ENCODE data around the gene MTF2. TPM values are rescaled to one million over a fixed set of nuclear protein-coding genes. Genes with fewer than 3 reads are reported as not detected.

Gene MTF2
- total RNA-seq, 4 donors from 2014 or later, result 29.1 to 70.9 (median 31.8) TPM

DNA sequence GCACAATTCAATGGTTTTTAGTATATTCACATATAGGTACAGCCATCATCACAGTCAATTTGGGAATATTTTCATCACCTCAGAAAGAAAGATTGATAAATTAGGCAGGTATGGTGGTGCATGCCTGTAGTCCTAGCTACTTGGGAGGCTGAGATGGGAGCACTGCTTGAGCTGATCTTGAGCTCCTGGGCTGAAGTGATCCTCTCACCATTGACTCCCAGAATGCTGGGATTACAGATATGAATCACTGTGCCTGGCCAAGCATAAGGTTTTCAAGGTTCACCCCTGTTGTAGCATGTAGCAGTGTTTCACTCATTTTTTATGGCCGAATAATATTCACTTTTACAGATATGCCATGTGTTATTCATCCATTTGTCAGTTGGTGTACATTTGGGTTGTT lies 44.7 kb upstream of the MTF2 start:
- Histone ChIP-seq H3K27me3 (no peaks in the 10 kb centered on the region), H3K36me3 (no peaks in the 10 kb centered on the region), H3K4me3 (no peak overlapping the region), H3K4me1 (no peaks in the 10 kb centered on the region), H3K9me3 (no peaks in the 10 kb centered on the region), H3K27ac (no peak overlapping the region)
- no peak for DNase-seq
- TF ChIP-seq, protein P1, sequence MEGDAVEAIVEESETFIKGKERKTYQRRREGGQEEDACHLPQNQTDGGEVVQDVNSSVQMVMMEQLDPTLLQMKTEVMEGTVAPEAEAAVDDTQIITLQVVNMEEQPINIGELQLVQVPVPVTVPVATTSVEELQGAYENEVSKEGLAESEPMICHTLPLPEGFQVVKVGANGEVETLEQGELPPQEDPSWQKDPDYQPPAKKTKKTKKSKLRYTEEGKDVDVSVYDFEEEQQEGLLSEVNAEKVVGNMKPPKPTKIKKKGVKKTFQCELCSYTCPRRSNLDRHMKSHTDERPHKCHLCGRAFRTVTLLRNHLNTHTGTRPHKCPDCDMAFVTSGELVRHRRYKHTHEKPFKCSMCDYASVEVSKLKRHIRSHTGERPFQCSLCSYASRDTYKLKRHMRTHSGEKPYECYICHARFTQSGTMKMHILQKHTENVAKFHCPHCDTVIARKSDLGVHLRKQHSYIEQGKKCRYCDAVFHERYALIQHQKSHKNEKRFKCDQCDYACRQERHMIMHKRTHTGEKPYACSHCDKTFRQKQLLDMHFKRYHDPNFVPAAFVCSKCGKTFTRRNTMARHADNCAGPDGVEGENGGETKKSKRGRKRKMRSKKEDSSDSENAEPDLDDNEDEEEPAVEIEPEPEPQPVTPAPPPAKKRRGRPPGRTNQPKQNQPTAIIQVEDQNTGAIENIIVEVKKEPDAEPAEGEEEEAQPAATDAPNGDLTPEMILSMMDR (IDR thresholded peaks at IDR 0.05), result no peak
- no peak for TF ChIP-seq POLR2A (IDR thresholded peaks at IDR 0.05)
- intact Hi-C loops (cut with DNase I; ENCODE audit: low total_unique reads), result no loop called here

DNA sequence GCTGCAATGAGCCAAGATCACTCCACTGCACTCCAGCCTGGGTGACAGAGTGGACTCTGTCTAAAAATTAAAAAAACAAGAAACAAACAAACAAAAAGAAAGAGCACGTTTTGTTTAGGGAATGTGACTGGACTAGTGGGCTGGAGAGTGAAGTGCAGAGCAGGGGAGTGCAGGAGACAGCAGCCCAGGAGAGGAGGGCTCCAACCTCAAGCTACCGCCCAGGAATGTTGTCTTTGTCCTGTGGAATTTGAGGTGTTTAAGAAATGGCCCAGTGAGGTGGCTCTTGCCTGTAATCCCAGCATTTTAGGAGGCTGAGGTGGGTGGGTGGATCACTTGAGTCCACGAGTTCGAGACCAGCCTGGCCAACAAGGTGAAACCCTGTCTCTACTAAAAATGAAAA lies 42.4 kb upstream of the MTF2 start:
- Histone ChIP-seq H3K4me1 (no peaks in the 10 kb centered on the region), H3K4me3 (no peak overlapping the region), H3K9me3 (no peaks in the 10 kb centered on the region), H3K36me3 (no peaks in the 10 kb centered on the region), H3K27me3 (no peaks in the 10 kb centered on the region), H3K27ac (no peak overlapping the region)
- no peak for TF ChIP-seq POLR2A (IDR thresholded peaks at IDR 0.05)
- TF ChIP-seq, protein P1 (IDR thresholded peaks at IDR 0.05), result no peak
- no peak for DNase-seq
- intact Hi-C loops (cut with DNase I; ENCODE audit: low total_unique reads), result no loop called here

DNA sequence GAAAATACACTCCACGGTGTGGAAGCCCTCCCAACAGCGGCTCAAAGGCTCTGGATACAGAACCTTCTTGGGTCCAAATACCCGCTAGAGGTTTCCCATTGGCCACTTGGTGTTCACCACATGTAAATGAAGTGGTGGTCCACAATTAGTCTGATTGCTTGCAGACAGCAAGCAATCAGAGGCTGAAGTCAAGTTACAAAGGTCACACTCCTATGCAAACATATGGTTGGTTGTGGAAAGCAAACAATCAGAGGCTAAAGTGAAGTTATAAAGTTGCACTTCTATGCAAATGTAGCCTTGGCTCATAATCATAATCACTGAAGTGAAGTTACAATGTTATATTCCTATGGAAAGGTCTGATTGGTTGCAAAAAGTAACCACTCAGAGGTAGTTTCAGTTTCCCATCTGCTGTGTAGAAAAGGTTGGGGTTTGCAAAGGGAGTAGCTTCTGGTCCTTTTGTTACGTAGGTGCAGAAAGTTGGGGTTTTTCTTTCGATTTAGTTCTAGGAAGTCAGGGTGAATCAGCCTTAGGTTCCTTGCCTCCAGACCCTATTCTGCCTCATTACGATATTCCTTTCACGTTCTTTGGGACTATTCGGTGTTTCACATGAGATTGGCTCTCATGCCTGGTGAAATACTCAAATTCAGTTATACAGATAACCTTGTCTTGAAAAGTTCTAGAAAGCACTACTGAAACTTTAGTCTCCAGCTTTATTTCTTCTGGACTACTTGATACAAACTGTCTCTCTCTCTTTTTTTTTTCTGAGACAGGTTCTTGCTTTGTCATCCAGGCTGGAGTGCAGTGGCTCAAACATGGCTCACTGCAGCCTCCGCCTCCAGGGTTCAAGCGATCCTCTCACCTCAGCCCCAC lies 36.7 kb upstream of the MTF2 start:
- Histone ChIP-seq H3K27me3 (no peaks in the 10 kb centered on the region), H3K4me3 (no peak overlapping the region), H3K36me3 (no peaks in the 10 kb centered on the region), H3K9me3 (no peaks in the 10 kb centered on the region), H3K4me1 (no peaks in the 10 kb centered on the region), H3K27ac (no peak overlapping the region)
- TF ChIP-seq, protein P1 (IDR thresholded peaks at IDR 0.05), result no peak
- no peak for TF ChIP-seq POLR2A (IDR thresholded peaks at IDR 0.05)
- no peak for DNase-seq
- intact Hi-C loops (cut with DNase I; ENCODE audit: low total_unique reads), result no loop called here

DNA sequence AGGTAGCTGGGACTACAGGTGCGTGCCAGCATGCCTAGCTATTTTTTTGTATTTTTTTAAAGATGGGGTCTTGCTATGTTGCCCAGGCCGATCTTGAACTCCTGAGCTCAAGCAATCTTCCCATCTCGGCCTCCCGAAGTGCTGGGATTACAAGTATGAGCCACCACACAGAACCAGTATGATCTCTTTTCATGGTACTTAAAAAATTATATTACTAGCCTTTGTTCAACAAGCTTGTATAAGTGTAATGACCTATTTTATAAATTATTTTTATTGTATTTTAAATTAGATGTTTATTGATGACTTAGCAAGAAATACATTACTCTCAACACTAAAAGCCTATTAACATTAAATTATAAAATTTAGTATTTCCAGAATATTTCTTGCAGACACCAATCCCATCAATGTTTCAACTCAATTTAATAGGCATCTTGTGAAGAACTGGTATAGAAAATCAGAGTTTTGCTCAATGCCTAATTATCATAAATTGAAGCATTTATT lies 36.0 kb upstream of the MTF2 start:
- H3K4me1 ChIP-seq, result no peaks in the 10 kb centered on the region
- TF ChIP-seq, protein P1 (IDR thresholded peaks at IDR 0.05), result no peak
- no peak for TF ChIP-seq POLR2A (IDR thresholded peaks at IDR 0.05)
- H3K9me3 ChIP-seq, result no peaks in the 10 kb centered on the region
- intact Hi-C loops (cut with DNase I; ENCODE audit: low total_unique reads), result no loop called here
- no peaks in the 10 kb centered on the region for H3K27me3 ChIP-seq
- no peak overlapping the region for H3K27ac ChIP-seq
- no peak for DNase-seq
- no peak overlapping the region for H3K4me3 ChIP-seq
- no peaks in the 10 kb centered on the region for H3K36me3 ChIP-seq

DNA sequence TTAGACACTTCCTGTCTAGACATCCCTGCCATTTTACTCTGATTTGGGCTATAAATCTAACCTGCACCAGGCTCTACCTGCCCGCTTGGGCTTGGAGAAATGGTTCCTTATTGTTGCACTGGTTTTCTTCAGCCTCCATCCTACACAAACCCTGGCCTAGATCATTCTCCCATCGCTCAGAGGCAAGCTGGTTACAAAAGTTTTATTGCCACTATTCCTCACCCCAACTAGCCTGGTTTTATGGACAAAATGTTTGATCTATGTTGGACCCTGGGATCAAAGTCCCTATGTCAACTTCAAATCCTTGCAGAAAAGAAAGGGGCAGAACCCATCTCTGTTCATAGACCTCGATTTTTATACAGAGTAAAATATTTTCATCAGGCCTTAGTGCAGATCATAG lies 31.5 kb upstream of the MTF2 start:
- H3K27ac ChIP-seq, result no peak overlapping the region
- DNase-seq, result no peak
- intact Hi-C loops (cut with DNase I; ENCODE audit: low total_unique reads), result no loop called here
- H3K4me3 ChIP-seq, result no peak overlapping the region
- no peaks in the 10 kb centered on the region for H3K4me1 ChIP-seq
- no peaks in the 10 kb centered on the region for H3K9me3 ChIP-seq
- TF ChIP-seq, protein P1 (IDR thresholded peaks at IDR 0.05), result no peak
- TF ChIP-seq POLR2A (IDR thresholded peaks at IDR 0.05), result no peak
- H3K27me3 ChIP-seq, result no peaks in the 10 kb centered on the region
- H3K36me3 ChIP-seq, result no peaks in the 10 kb centered on the region

All from uterus (tissue), 4 donors.